GM21381 (cell line): ENCODE results near the gene DENND1A.
"Not testable (repeated sequence)": the region's sequence is repeated elsewhere in the genome, so short reads cannot be mapped to it uniquely, and the experiment has no call there.

ENCODE experiments used
- ATAC-seq: cut with Tn5 transposase; IDR thresholded peaks from one replicate; pipeline ENCODE4 v1.9.1; 2021; ENCODE audit warnings: mild to moderate bottlenecking, moderate library complexity; ENCODE audit not compliant: unreplicated experiment

The DENND1A gene

GRCh38 chr9:123929870-123930831 lies at the start of gene DENND1A:
DENND1A (minus strand) TSS chr9:123930126; CDS start chr9:123929905, 221 bp downstream.
- peak; percentile 76 for ATAC-seq

GRCh38 chr9:123978981-123979380 lies 49.1 kb upstream of the DENND1A start:
- ATAC-seq: no peak

- ATAC-seq: not testable (repeated sequence)
Observed at GRCh38 chr9:123976579-123976978, 46.7 kb upstream of the DENND1A start.

- no peak for ATAC-seq
Observed at GRCh38 chr9:123975871-123976270, 45.9 kb upstream of the DENND1A start.

- no peak for ATAC-seq
Observed at GRCh38 chr9:123974471-123974870, 44.5 kb upstream of the DENND1A start.

- ATAC-seq: no peak
Observed at GRCh38 chr9:123973590-123974223, 43.8 kb upstream of the DENND1A start.

GRCh38 chr9:123972618-123973017 lies 42.7 kb upstream of the DENND1A start:
- no peak for ATAC-seq

- ATAC-seq: no peak
Observed at GRCh38 chr9:123967323-123967722, 37.4 kb upstream of the DENND1A start.

GRCh38 chr9:123965801-123966686 lies 36.1 kb upstream of the DENND1A start:
- no peak for ATAC-seq

- ATAC-seq: no peak
Observed at GRCh38 chr9:123964761-123965160, 34.8 kb upstream of the DENND1A start.

- no peak for ATAC-seq
Observed at GRCh38 chr9:123960965-123961364, 31.0 kb upstream of the DENND1A start.

- no peak for ATAC-seq
Observed at GRCh38 chr9:123960366-123960765, 30.4 kb upstream of the DENND1A start.

GRCh38 chr9:123959787-123960186 lies 29.9 kb upstream of the DENND1A start:
- ATAC-seq: no peak

GRCh38 chr9:123957731-123958130 lies 27.8 kb upstream of the DENND1A start:
- ATAC-seq: no peak

GRCh38 chr9:123957168-123957721 lies 27.3 kb upstream of the DENND1A start:
- ATAC-seq: no peak

GRCh38 chr9:123955637-123956036 lies 25.7 kb upstream of the DENND1A start:
- ATAC-seq: no peak

- no peak for ATAC-seq
Observed at GRCh38 chr9:123954518-123955280, 24.8 kb upstream of the DENND1A start.

- ATAC-seq: no peak
Observed at GRCh38 chr9:123952641-123953495, 22.9 kb upstream of the DENND1A start.

- no peak for ATAC-seq
Observed at GRCh38 chr9:123948286-123948685, 18.4 kb upstream of the DENND1A start.
